ENCODE measurements around the gene ATXN10. TPM values are rescaled to one million over a fixed set of nuclear protein-coding genes. Genes with fewer than 3 reads are reported as not detected.

The ATXN10 gene
- total RNA-seq, 1 donor = 63.3 TPM

- DNase-seq (ENCODE audit: low read depth in 2 of 3, low spot score in 2 of 3) = no peak
Observed at GRCh38 chr22:45781459-45781858, 109.8 kb downstream of the ATXN10 start.

GRCh38 chr22:45781966-45782365 is 110.3 kb downstream of the ATXN10 start:
- no peak for DNase-seq (ENCODE audit: low read depth in 2 of 3, low spot score in 2 of 3)

- no peak for DNase-seq (ENCODE audit: low read depth in 2 of 3, low spot score in 2 of 3)
Observed at GRCh38 chr22:45783021-45783420, 111.4 kb downstream of the ATXN10 start.

GRCh38 chr22:45783690-45784089 is 112.1 kb downstream of the ATXN10 start:
- DNase-seq (ENCODE audit: low read depth in 2 of 3, low spot score in 2 of 3) = no peak

- DNase-seq (ENCODE audit: low read depth in 2 of 3, low spot score in 2 of 3) = no peak
Observed at GRCh38 chr22:45784357-45785277, 113.0 kb downstream of the ATXN10 start.

GRCh38 chr22:45785458-45785857 is 113.8 kb downstream of the ATXN10 start:
- DNase-seq (ENCODE audit: low read depth in 2 of 3, low spot score in 2 of 3) = no peak

- no peak for DNase-seq (ENCODE audit: low read depth in 2 of 3, low spot score in 2 of 3)
Observed at GRCh38 chr22:45786726-45787125, 115.1 kb downstream of the ATXN10 start.

GRCh38 chr22:45787759-45788158 is 116.1 kb downstream of the ATXN10 start:
- DNase-seq (ENCODE audit: low read depth in 2 of 3, low spot score in 2 of 3) = no peak

GRCh38 chr22:45788522-45788921 is 116.9 kb downstream of the ATXN10 start:
- DNase-seq (ENCODE audit: low read depth in 2 of 3, low spot score in 2 of 3) = no peak

- DNase-seq (ENCODE audit: low read depth in 2 of 3, low spot score in 2 of 3) = no peak
Observed at GRCh38 chr22:45790401-45790800, 118.8 kb downstream of the ATXN10 start.

GRCh38 chr22:45793161-45793560 is 121.5 kb downstream of the ATXN10 start:
- no peak for DNase-seq (ENCODE audit: low read depth in 2 of 3, low spot score in 2 of 3)

- no peak for DNase-seq (ENCODE audit: low read depth in 2 of 3, low spot score in 2 of 3)
Observed at GRCh38 chr22:45793892-45794291, 122.3 kb downstream of the ATXN10 start.

- DNase-seq (ENCODE audit: low read depth in 2 of 3, low spot score in 2 of 3) = peak in 1 of 3 donors; percentile 5
Observed at GRCh38 chr22:45796009-45796408, 124.4 kb downstream of the ATXN10 start.

GRCh38 chr22:45799291-45799690 is 127.7 kb downstream of the ATXN10 start:
- no peak for DNase-seq (ENCODE audit: low read depth in 2 of 3, low spot score in 2 of 3)

GRCh38 chr22:45802054-45802453 is 130.4 kb downstream of the ATXN10 start:
- DNase-seq (ENCODE audit: low read depth in 2 of 3, low spot score in 2 of 3) = no peak

GRCh38 chr22:45804319-45804985 is 132.8 kb downstream of the ATXN10 start:
- no peak for DNase-seq (ENCODE audit: low read depth in 2 of 3, low spot score in 2 of 3)

GRCh38 chr22:45804986-45805325 is 133.3 kb downstream of the ATXN10 start:
- no peak for DNase-seq (ENCODE audit: low read depth in 2 of 3, low spot score in 2 of 3)

- DNase-seq (ENCODE audit: low read depth in 2 of 3, low spot score in 2 of 3) = no peak
Observed at GRCh38 chr22:45805413-45805812, 133.8 kb downstream of the ATXN10 start.

GRCh38 chr22:45807156-45807915 is 135.7 kb downstream of the ATXN10 start:
- DNase-seq (ENCODE audit: low read depth in 2 of 3, low spot score in 2 of 3) = no peak

- DNase-seq (ENCODE audit: low read depth in 2 of 3, low spot score in 2 of 3) = no peak
Observed at GRCh38 chr22:45812910-45813309, 141.3 kb downstream of the ATXN10 start.

- DNase-seq (ENCODE audit: low read depth in 2 of 3, low spot score in 2 of 3) = no peak
Observed at GRCh38 chr22:45814198-45814597, 142.6 kb downstream of the ATXN10 start.

All from hematopoietic multipotent progenitor cell (in vitro differentiated cells).